Esophagus squamous epithelium (tissue), 4 donors: ENCODE results near the gene STK16.

Experiments used
- CTCF ChIP-seq, 6 experiments: fragments of 450-650 bp in 4 of 6; fragments of 200-600 bp in 2 of 6; sonication (generic) in 2 of 6; IDR thresholded peaks; one replicate each; pipeline ENCODE4 v1.5.1; 2016 to 2019; ENCODE audit warnings: antibody characterized with exemption in 6 of 6, mild to moderate bottlenecking in 4 of 6, moderate library complexity in 4 of 6
- POLR2A ChIP-seq, 4 donors: fragments of 450-650 bp; IDR thresholded peaks; one replicate each; pipeline ENCODE4 v1.6.1; 2017; ENCODE audit warnings: antibody characterized with exemption in 4 of 4, mild to moderate bottlenecking in 4 of 4, moderate library complexity in 3 of 4

- TF ChIP-seq CTCF (IDR thresholded peaks at IDR 0.05) (no peak), POLR2A (IDR thresholded peaks at IDR 0.05) (no peak)
These were observed 35.4 kb downstream of the STK16 start for GRCh38 chr2:219280651-219281050.
